ENCODE results near the gene TTLL8. TPM values are rescaled to one million over a fixed set of nuclear protein-coding genes. Genes with fewer than 3 reads are reported as not detected.
A peak's percentile ranks its signal among the peaks of the same experiment; 100 is the strongest.

TTLL8 gene
- total RNA-seq, 3 donors from 2014 or later: not detected

DNA sequence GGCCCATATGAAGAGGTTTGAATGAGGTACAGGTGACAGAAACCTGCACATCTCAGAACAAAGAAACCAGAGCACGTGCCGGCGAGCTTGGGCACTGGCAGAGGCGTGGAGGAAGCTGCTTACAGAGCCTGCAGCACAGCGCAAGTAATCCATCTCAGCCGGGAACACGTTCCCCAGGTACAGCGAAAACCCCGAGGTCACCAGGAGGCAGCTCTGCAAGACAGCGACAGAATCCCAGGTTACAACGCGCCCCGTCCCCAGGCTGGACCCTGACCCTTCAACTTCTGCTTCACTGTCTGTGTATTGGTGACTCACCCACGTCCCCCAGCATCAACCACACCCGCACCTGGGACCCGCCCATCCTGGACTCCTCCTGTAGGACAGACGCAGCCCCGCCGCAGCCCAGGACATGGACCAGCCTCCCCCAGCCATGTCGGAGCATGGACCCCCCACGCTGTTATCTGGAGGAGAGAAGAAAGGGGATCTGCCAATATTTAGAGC lies 24.9 kb upstream of the TTLL8 start:
- intact Hi-C loops (cut with DNase I; ENCODE audit: low total_unique reads): no loop called here
- Histone ChIP-seq H3K27me3 (peaks cover 0 to 50% of the 10 kb centered on the region in 2 donors), H3K4me3 (peak overlapping the region in 1 of 3 donors; percentile 7), H3K9me3 (no peaks in the 10 kb centered on the region), H3K27ac (no peak overlapping the region), H3K4me1 (no peaks in the 10 kb centered on the region), H3K36me3 (no peaks in the 10 kb centered on the region)
- TF ChIP-seq POLR2AphosphoS5 (IDR thresholded peaks at IDR 0.05) (no peak), POLR2A (IDR thresholded peaks at IDR 0.05) (no peak)
- TF ChIP-seq, protein P1, sequence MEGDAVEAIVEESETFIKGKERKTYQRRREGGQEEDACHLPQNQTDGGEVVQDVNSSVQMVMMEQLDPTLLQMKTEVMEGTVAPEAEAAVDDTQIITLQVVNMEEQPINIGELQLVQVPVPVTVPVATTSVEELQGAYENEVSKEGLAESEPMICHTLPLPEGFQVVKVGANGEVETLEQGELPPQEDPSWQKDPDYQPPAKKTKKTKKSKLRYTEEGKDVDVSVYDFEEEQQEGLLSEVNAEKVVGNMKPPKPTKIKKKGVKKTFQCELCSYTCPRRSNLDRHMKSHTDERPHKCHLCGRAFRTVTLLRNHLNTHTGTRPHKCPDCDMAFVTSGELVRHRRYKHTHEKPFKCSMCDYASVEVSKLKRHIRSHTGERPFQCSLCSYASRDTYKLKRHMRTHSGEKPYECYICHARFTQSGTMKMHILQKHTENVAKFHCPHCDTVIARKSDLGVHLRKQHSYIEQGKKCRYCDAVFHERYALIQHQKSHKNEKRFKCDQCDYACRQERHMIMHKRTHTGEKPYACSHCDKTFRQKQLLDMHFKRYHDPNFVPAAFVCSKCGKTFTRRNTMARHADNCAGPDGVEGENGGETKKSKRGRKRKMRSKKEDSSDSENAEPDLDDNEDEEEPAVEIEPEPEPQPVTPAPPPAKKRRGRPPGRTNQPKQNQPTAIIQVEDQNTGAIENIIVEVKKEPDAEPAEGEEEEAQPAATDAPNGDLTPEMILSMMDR (IDR thresholded peaks at IDR 0.05): no peak
- no peak for DNase-seq (ENCODE audit: low spot score in 2 of 2)

DNA sequence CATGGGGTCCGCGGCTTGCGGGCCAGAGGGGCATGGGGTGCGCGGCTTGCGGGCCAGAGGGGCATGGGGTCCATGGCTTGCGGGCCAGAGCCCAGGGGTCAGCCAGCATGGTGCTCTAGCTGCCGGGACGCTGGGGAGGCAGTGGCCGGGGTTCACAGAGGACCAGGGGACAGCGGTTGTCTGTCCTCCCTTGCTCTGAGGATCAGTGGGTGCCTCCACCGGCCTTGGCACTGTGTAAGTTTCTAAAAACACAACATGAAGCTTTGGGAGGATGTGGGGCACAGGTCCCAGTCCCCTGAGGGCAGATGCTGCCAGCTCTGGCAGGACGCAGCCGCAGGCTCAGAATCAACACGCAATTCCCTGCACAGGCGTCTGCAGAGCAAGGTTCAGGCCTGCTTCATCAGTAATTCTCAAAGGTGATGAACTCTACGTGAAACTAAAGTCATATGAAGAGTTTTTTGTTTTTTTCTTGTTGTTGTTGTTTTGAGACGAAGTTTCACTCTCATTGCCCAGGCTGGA lies 24.2 kb upstream of the TTLL8 start:
- TF ChIP-seq POLR2A (IDR thresholded peaks at IDR 0.05) (no peak), POLR2AphosphoS5 (IDR thresholded peaks at IDR 0.05) (no peak)
- TF ChIP-seq, protein P1 (IDR thresholded peaks at IDR 0.05): no peak
- intact Hi-C loops (cut with DNase I; ENCODE audit: low total_unique reads): no loop called here
- no peak overlapping the region for H3K4me3 ChIP-seq
- no peaks in the 10 kb centered on the region for H3K4me1 ChIP-seq
- no peak overlapping the region for H3K27ac ChIP-seq
- no peak for DNase-seq (ENCODE audit: low spot score in 2 of 2)
- no peaks in the 10 kb centered on the region for H3K36me3 ChIP-seq
- no peaks in the 10 kb centered on the region for H3K9me3 ChIP-seq
- H3K27me3 ChIP-seq: peaks cover 0 to 42% of the 10 kb centered on the region in 2 donors

DNA sequence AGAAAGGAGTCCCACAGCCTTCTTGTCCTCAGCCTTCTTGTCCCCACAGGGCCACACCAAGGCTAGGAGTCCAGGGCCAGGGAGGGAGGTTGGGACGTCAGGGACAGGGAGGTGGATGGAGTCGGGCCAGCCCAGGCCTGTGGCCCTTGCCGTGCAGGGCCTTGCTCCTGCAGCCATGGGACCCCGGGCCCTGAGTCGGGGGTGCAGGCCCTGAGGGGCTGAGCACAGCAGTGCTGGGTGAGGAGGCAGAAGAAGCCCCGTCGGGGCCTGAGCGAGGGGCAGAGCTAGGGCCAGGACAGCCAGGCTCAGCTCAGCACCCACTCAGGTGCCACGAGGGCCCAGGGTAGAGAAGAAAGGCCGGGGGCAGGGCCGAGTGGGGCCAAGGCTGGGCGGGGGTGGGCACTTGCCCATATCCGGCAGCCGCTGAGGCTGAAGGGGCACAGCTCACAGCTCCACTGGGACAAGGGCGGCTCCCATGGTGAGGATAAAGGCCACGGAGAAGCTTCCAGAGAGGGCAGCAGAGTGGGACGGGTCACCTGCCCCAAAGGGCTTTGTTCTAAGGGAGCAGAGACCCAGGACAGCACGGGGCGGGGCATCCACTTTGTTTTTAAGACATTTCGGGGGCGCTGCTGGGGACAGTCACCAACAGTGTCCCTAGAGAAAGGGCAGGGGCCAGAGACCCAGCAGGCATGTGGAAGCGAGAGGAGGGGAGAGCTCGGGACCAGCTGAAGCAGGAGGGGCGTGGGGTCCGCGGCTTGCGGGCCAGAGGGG lies 23.5 kb upstream of the TTLL8 start:
- no peak for DNase-seq (ENCODE audit: low spot score in 2 of 2)
- TF ChIP-seq POLR2A (IDR thresholded peaks at IDR 0.05) (no peak), POLR2AphosphoS5 (IDR thresholded peaks at IDR 0.05) (no peak)
- TF ChIP-seq, protein P1 (IDR thresholded peaks at IDR 0.05): no peak
- intact Hi-C loops (cut with DNase I; ENCODE audit: low total_unique reads): no loop called here
- Histone ChIP-seq H3K27ac (no peak overlapping the region), H3K4me1 (no peaks in the 10 kb centered on the region), H3K27me3 (peaks cover 0 to 36% of the 10 kb centered on the region in 2 donors), H3K9me3 (no peaks in the 10 kb centered on the region), H3K4me3 (no peak overlapping the region), H3K36me3 (no peaks in the 10 kb centered on the region)

DNA sequence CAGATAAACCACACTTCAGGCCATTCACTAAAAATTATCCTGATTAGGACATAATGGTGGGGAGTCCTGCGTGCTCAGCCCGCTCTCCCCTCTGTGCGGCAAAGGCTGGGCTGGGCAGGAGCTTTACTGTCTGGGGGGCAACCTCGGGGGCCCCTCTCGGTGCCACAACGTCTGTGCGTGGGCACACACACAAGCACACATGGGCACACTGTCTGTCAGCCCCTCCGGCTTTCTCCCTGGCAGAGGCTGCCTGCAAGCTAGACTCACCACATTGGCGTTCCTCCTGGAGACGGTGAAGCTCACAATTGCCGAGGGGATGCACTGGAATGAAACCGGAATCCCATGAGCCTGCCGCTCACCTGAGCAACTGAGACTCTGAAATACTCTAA lies 22.0 kb upstream of the TTLL8 start:
- Histone ChIP-seq H3K4me1 (no peaks in the 10 kb centered on the region), H3K27me3 (peaks cover 0 to 36% of the 10 kb centered on the region in 2 donors), H3K36me3 (no peaks in the 10 kb centered on the region), H3K4me3 (no peak overlapping the region), H3K27ac (no peak overlapping the region), H3K9me3 (no peaks in the 10 kb centered on the region)
- intact Hi-C loops (cut with DNase I; ENCODE audit: low total_unique reads): no loop called here
- TF ChIP-seq POLR2AphosphoS5 (IDR thresholded peaks at IDR 0.05): no peak
- no peak for TF ChIP-seq POLR2A (IDR thresholded peaks at IDR 0.05)
- TF ChIP-seq, protein P1 (IDR thresholded peaks at IDR 0.05): no peak
- no peak for DNase-seq (ENCODE audit: low spot score in 2 of 2)

DNA sequence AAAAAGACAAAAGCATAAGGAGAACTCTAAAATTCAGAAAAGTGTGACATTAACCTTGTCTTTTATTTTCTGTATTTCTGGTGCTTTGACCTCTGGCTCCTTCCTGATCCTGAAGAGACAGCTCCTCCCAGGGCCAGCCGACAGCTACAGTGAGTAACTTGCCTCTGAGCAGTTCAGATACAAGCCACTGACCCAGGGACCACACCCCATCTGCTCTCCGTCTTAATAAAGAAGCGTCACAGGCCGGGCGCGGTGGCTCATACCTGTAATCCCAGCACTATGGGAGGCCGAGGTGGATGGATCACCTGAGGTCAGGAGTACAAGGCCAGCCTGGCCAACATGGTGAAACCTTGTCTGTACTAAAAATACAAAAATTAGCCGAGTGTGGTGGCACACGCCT lies 20.7 kb upstream of the TTLL8 start:
- peaks cover 0 to 25% of the 10 kb centered on the region in 2 donors for H3K27me3 ChIP-seq
- intact Hi-C loops (cut with DNase I; ENCODE audit: low total_unique reads): no loop called here

More for the DNA sequence above, 20.7 kb upstream of the TTLL8 start:
- Histone ChIP-seq H3K4me3 (no peak overlapping the region), H3K27ac (no peak overlapping the region), H3K36me3 (no peaks in the 10 kb centered on the region), H3K9me3 (no peaks in the 10 kb centered on the region), H3K4me1 (no peaks in the 10 kb centered on the region)
- TF ChIP-seq, protein P1 (IDR thresholded peaks at IDR 0.05): no peak
- TF ChIP-seq POLR2AphosphoS5 (IDR thresholded peaks at IDR 0.05): no peak
- no peak for DNase-seq (ENCODE audit: low spot score in 2 of 2)
